ENCODE measurements around the gene ITGB3. TPM values are rescaled to one million over a fixed set of nuclear protein-coding genes. Genes with fewer than 3 reads are reported as not detected.

Gene ITGB3
- total RNA-seq, 1 donor from 2014 or later = not detected

DNA sequence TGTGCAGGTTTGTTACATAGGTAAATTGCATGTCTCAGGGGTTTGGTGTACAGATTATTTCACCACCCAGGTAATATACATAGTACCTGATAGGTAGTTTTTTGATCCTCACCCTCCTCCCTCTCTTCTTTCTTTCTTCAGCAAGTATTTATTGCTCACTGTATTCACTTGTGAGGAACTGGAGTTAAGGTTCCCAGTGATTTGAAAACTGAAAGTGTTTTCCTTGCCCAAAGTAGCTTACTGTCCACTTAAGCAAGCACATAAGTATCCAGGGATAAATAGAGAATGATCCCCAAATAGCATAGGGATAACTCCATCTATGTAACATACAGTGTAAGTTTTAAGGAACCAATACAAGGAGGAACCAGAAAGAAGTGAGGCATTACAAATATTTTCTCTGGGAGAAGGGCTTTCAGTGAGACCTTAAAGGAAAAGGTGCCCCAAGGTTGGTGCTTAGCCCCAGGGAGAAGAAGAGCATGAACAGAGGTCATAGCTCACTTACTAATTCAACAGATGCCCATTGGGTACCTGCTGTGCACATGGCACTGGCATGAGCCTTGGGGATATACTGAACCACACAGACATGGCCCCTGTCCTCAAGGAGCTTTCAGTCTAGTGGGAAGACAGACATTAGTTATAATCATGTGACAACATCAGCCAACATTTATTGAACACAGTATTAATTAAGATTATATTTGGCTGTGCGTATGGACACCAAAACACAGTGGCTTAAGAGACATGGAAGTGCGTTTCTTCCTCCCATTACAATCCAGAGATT, 27.5 kb upstream of the ITGB3 start:
- DNase-seq (ENCODE audit: low spot score) = no peak
- Mint-ChIP-seq H3K27ac (no peak overlapping the region), H3K4me1 (ENCODE audit: low read depth) (peaks cover 22% of the 10 kb centered on the region), H3K27me3 (ENCODE audit: low read depth) (peaks cover 14% of the 10 kb centered on the region), H3K36me3 (ENCODE audit: low read depth) (peaks cover 3% of the 10 kb centered on the region), H3K4me3 (ENCODE audit: low read depth) (no peak overlapping the region), H3K9me3 (peaks cover 13% of the 10 kb centered on the region)
- intact Hi-C loops (cut with micrococcal nuclease) = no loop called here

DNA sequence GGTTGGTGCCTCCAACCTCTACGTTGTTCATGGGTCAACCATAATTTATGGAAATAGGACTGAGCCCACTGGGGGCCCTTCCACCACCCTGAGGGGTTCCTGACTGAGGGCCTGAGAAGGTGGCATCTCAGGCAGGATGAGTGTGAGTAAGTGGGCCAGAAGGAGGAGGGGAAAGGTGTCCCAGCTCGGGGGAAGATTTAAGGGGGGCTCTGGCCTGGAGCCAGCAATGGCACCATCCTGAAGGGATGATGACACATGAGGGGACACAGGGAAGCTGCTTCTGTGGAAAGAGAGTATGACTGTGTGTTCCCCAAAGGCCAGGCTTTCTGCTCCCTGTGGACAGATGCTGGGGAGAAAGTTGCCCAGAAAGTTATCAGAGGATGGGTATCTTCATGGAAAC, 25.8 kb upstream of the ITGB3 start:
- H3K27me3 Mint-ChIP-seq (ENCODE audit: low read depth) = peaks cover 23% of the 10 kb centered on the region
- H3K4me1 Mint-ChIP-seq (ENCODE audit: low read depth) = peaks cover 17% of the 10 kb centered on the region

DNA sequence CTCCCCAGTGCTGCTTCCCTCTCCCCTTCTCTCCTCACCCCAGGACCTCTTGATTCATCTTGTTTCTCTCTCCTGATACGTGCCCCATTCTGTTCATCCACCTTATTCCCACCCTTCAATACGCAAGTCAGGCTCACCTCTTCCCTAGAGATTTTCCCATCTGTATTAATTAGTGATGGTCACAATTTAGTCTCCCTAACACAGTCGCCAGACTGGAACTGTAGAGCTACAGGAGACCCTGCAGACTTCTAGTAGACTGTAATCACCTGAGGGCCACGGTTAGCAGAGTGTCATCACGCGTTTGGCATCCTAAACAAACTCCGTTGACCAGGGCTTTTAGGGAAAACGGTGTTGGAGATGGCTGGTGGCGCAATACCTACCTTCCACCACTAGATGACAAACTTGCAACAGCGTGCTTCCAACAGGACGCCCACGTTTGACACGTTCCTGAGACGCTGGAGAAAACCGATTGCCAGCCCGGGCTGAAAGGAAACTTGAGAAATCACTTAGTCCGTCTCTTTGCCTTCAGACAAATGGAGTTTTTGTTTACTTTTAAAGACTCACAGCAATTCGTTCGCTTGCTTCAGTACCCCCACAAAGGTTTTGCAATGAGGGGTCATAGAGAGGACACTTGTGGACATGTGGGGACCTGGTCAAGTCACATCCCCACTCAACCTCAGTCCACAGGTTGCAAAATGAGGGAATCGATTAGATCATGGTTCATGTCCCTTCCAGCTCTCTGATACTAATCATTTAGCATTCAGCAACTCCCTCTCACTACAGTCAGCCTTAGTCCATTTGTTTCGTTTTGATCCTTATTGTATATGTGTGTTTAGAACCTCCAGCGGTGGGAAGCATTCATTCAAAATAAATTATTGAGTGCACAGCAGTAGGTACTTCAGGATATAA, 23.8 kb upstream of the ITGB3 start:
- Mint-ChIP-seq H3K9me3 (no peaks in the 10 kb centered on the region), H3K4me1 (ENCODE audit: low read depth) (peaks cover 17% of the 10 kb centered on the region), H3K36me3 (ENCODE audit: low read depth) (no peaks in the 10 kb centered on the region), H3K4me3 (ENCODE audit: low read depth) (peak overlapping the region; percentile 46), H3K27ac (no peak overlapping the region), H3K27me3 (ENCODE audit: low read depth) (peaks cover 23% of the 10 kb centered on the region)
- DNase-seq (ENCODE audit: low spot score) = peak; percentile 62
- intact Hi-C loops (cut with micrococcal nuclease) = loop anchor here (1.0 to 5.0 kb wide), 2 partner anchors 73 to 86 kb away; no protein-coding TSS in a partner anchor

More for the DNA sequence above, 25.8 kb upstream of the ITGB3 start:
- intact Hi-C loops (cut with micrococcal nuclease) = no loop called here
- Mint-ChIP-seq H3K27ac (no peak overlapping the region), H3K9me3 (peaks cover 13% of the 10 kb centered on the region), H3K4me3 (ENCODE audit: low read depth) (no peak overlapping the region), H3K36me3 (ENCODE audit: low read depth) (peaks cover 3% of the 10 kb centered on the region)
- no peak for DNase-seq (ENCODE audit: low spot score)

DNA sequence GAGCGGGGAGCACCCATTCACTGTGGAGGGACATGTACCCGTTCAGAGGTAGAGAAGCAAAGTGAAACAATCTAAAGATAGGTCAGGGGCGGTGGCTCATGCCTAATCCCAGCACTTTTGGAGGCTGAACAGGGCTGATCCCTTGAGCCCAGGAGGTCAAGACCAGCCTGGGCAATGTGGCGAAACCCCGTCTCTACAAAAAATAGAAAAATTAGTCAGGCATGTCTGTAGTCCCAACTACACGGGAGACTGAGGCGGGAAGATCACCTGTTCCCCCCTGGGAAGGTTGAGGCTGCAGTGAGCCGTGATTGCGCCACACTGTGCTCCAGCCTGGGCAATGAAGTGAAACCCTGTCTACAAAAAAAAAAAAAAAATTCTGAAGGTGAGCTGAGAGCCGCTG, 22.8 kb upstream of the ITGB3 start:
- H3K4me3 Mint-ChIP-seq (ENCODE audit: low read depth) = no peak overlapping the region
- peaks cover 17% of the 10 kb centered on the region for H3K4me1 Mint-ChIP-seq (ENCODE audit: low read depth)
- intact Hi-C loops (cut with micrococcal nuclease) = loop anchor here (5.0 kb wide), 1 partner anchor 71 kb away; no protein-coding TSS in a partner anchor
- no peaks in the 10 kb centered on the region for H3K36me3 Mint-ChIP-seq (ENCODE audit: low read depth)
- H3K9me3 Mint-ChIP-seq = no peaks in the 10 kb centered on the region
- H3K27me3 Mint-ChIP-seq (ENCODE audit: low read depth) = peaks cover 23% of the 10 kb centered on the region
- no peak for DNase-seq (ENCODE audit: low spot score)
- no peak overlapping the region for H3K27ac Mint-ChIP-seq

DNA sequence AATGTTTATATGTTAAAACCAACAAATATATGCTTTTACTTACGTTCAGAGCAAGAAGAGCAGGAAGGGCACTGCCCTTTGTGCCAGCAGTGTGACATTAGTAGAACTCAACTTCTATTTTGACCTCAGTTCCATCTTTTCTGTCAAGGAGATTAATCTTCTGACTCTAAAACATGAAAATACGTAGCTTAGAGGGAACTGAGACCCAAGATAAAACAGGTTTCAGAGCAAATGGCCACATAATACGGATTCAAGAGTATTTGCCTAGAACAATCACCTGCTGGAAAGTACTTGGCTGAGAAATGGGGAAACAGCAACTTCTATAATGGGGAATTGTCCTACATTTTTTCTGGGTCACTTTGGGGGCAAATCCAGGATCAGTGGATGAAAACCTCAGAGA, 22.3 kb upstream of the ITGB3 start:
- no peak for DNase-seq (ENCODE audit: low spot score)
- peaks cover 17% of the 10 kb centered on the region for H3K4me1 Mint-ChIP-seq (ENCODE audit: low read depth)
- H3K27me3 Mint-ChIP-seq (ENCODE audit: low read depth) = peaks cover 23% of the 10 kb centered on the region
- intact Hi-C loops (cut with micrococcal nuclease) = loop anchor here (5.0 kb wide), 1 partner anchor 71 kb away; no protein-coding TSS in a partner anchor
- no peak overlapping the region for H3K27ac Mint-ChIP-seq
- no peaks in the 10 kb centered on the region for H3K36me3 Mint-ChIP-seq (ENCODE audit: low read depth)
- no peaks in the 10 kb centered on the region for H3K9me3 Mint-ChIP-seq
- no peak overlapping the region for H3K4me3 Mint-ChIP-seq (ENCODE audit: low read depth)

DNA sequence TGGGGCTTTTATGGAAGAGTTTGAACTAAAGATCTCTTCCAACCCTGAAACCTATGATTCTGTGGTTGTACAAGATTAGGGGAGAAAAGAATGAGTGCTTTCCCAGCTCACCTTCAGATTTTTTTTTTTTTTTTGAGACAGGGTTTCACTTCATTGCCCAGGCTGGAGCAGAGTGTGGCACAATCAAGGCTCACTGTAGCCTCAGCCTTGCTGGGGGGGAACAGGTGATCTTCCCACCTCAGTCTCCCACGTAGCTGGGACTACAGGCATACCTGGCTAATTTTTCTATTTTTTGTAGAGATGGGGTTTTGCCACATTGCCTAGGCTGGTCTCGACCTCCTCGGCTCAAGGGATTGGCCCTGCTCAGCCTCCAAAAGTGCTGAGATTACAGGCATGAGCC, 21.8 kb upstream of the ITGB3 start:
- Mint-ChIP-seq H3K9me3 (no peaks in the 10 kb centered on the region), H3K27ac (no peak overlapping the region), H3K4me3 (ENCODE audit: low read depth) (no peak overlapping the region), H3K4me1 (ENCODE audit: low read depth) (peaks cover 17% of the 10 kb centered on the region), H3K36me3 (ENCODE audit: low read depth) (no peaks in the 10 kb centered on the region), H3K27me3 (ENCODE audit: low read depth) (peaks cover 23% of the 10 kb centered on the region)
- DNase-seq (ENCODE audit: low spot score) = no peak
- intact Hi-C loops (cut with micrococcal nuclease) = loop anchor here (5.0 kb wide), 1 partner anchor 70 kb away; no protein-coding TSS in a partner anchor

DNA sequence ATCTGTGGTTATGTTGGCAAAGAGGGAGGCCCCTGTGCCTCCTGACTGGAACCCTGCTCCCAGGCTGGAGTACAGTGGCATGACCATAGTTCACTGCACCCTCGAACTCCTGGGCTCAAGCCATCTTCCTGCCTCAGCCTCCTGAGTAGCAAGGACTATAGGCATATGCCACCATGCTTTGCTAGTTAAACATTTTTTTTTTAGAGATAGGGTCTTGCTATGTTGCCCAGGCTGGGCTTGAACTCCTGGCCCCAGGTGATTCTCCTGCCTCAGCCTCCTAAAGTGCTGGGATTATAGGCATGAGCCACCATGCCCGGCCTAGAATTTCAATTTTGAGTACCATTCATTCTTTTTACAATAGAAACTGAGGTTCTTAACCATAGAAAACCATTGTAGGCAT, 21.2 kb upstream of the ITGB3 start:
- Mint-ChIP-seq H3K4me1 (ENCODE audit: low read depth) (peaks cover 17% of the 10 kb centered on the region), H3K27ac (no peak overlapping the region), H3K9me3 (no peaks in the 10 kb centered on the region), H3K27me3 (ENCODE audit: low read depth) (peaks cover 19% of the 10 kb centered on the region), H3K4me3 (ENCODE audit: low read depth) (no peak overlapping the region), H3K36me3 (ENCODE audit: low read depth) (no peaks in the 10 kb centered on the region)
- intact Hi-C loops (cut with micrococcal nuclease) = loop anchor here (5.0 kb wide), 1 partner anchor 70 kb away; no protein-coding TSS in a partner anchor
- DNase-seq (ENCODE audit: low spot score) = no peak

DNA sequence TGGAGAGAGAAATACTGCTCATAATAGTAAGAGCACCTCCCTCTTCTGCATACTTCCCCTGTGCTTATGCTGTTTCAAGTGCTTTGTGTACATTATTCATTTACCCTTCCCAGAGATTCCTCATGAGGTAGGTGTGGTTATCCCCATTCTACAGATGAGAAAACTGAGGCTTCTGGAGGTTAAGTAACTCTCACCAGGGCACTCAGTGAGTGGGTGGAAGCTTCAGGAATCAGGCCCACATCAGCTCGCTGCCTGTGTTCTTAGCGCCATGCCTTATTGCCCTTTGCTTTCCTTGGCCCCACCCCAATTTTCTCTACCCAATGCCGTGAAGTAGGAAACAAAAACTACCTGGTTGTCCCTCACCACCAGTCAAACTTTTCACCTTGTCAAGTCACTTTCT, 18.1 kb upstream of the ITGB3 start:
- intact Hi-C loops (cut with micrococcal nuclease) = no loop called here
- DNase-seq (ENCODE audit: low spot score) = no peak
- Mint-ChIP-seq H3K36me3 (ENCODE audit: low read depth) (no peaks in the 10 kb centered on the region), H3K9me3 (no peaks in the 10 kb centered on the region), H3K4me1 (ENCODE audit: low read depth) (peaks cover 13% of the 10 kb centered on the region), H3K27me3 (ENCODE audit: low read depth) (peaks cover 15% of the 10 kb centered on the region), H3K4me3 (ENCODE audit: low read depth) (no peak overlapping the region), H3K27ac (no peak overlapping the region)

DNA sequence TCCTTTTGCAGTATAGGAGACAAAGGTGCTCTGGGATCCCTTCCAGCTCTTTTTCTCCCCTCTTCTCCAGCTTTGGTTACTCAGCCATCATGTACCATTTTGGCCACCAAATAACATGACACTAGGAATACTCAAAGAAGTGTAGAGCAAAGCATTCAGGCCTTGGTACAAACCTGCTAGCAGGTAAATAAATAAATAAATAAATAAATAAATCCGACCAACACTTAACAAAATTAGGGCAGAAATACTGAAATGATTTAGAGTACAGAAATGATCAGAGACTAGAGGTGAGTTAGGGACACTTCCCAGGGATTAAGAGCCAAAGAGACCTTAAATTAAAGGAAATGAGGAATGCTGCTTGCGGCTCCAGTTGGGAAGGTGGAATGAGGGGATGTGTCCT, 17.7 kb upstream of the ITGB3 start:
- no peak for DNase-seq (ENCODE audit: low spot score)
- Mint-ChIP-seq H3K9me3 (no peaks in the 10 kb centered on the region), H3K27ac (no peak overlapping the region), H3K4me1 (ENCODE audit: low read depth) (peaks cover 12% of the 10 kb centered on the region), H3K4me3 (ENCODE audit: low read depth) (no peak overlapping the region), H3K27me3 (ENCODE audit: low read depth) (peaks cover 13% of the 10 kb centered on the region), H3K36me3 (ENCODE audit: low read depth) (no peaks in the 10 kb centered on the region)
- intact Hi-C loops (cut with micrococcal nuclease) = no loop called here

DNA sequence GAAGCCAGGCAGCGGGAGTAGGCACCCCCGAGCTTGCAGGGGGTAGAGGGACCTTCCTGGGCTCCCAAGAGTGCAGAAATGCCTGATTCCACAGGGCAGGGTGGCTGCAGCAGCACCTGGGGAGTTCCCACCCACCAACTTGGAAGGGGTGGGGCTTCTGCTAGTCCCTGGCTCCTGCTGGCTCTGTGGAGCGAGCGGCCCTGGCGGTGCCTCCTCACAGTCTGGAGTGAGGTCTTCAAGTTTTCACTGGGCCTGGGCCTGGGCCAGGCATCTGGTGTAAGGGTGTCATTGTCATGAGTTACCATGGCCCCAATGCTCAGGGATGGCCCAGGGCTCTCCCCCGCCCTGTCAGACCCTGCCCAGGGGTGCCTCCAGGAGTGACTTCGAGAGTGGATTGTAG, 15.8 kb upstream of the ITGB3 start:
- no peak overlapping the region for H3K4me3 Mint-ChIP-seq (ENCODE audit: low read depth)
- no peak overlapping the region for H3K27ac Mint-ChIP-seq
- H3K9me3 Mint-ChIP-seq = no peaks in the 10 kb centered on the region
- H3K4me1 Mint-ChIP-seq (ENCODE audit: low read depth) = peaks cover 11% of the 10 kb centered on the region
- no peak for DNase-seq (ENCODE audit: low spot score)
- peaks cover 7% of the 10 kb centered on the region for H3K27me3 Mint-ChIP-seq (ENCODE audit: low read depth)
- intact Hi-C loops (cut with micrococcal nuclease) = no loop called here
- no peaks in the 10 kb centered on the region for H3K36me3 Mint-ChIP-seq (ENCODE audit: low read depth)

DNA sequence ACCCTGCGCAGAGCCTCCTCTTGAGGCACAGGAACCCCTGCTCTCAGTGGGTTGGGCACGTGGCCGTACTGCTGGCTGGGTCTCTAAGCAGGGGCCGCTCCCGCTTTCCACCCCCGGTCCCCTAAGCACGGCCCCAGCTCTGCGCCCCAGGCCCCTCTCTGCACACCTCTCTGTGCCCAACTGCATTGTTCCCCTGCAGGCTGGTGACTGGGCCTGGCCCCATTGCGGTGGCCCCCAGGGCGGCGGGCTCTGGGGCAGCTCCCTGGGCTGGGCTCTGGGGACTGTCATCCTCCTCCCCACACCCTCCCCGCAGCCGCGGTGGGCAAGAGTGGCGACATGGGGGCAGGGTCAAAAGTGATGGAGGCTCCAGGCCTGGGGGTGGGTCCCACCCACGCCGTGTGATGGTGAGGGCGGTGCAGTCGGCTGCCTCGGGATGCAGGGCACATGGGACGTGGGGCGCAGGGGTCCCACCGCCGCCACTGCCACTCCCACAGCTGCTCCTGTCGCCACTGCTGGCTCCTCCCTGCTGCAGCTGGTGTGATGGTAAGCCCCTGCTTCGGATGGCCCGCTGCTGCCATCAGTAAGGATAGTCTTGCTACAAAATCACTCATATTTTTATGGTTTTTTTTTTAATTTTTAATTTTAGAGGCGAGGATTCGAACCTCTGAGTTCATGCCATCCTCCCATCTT, 15.2 kb upstream of the ITGB3 start:
- H3K4me3 Mint-ChIP-seq (ENCODE audit: low read depth) = no peak overlapping the region
- intact Hi-C loops (cut with micrococcal nuclease) = no loop called here
- no peaks in the 10 kb centered on the region for H3K36me3 Mint-ChIP-seq (ENCODE audit: low read depth)
- no peaks in the 10 kb centered on the region for H3K9me3 Mint-ChIP-seq
- no peak overlapping the region for H3K27ac Mint-ChIP-seq
- DNase-seq (ENCODE audit: low spot score) = no peak
- H3K4me1 Mint-ChIP-seq (ENCODE audit: low read depth) = peaks cover 11% of the 10 kb centered on the region
- peaks cover 9% of the 10 kb centered on the region for H3K27me3 Mint-ChIP-seq (ENCODE audit: low read depth)

DNA sequence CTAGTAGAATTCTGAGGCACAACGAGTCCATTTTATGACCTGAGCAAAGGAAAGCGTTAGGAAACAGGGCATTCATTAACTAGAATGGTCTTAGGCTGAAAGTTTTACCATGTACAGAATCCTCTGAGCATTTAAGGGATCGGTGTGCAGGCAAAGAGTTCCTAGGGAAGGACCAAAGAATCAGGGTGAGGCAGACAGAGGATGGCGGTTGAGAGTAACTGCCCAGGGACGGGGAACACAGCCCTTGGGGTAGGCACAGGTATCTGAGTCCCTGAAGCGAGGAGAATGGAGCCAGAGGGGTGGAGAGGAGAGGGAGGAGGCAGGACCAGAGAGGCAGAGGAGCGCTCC, 14.0 kb upstream of the ITGB3 start:
- H3K36me3 Mint-ChIP-seq (ENCODE audit: low read depth) = no peaks in the 10 kb centered on the region
- no peaks in the 10 kb centered on the region for H3K9me3 Mint-ChIP-seq
- intact Hi-C loops (cut with micrococcal nuclease) = no loop called here

More for the DNA sequence above, 14.0 kb upstream of the ITGB3 start:
- peaks cover 11% of the 10 kb centered on the region for H3K4me1 Mint-ChIP-seq (ENCODE audit: low read depth)
- no peak for DNase-seq (ENCODE audit: low spot score)
- H3K4me3 Mint-ChIP-seq (ENCODE audit: low read depth) = no peak overlapping the region
- peaks cover 13% of the 10 kb centered on the region for H3K27me3 Mint-ChIP-seq (ENCODE audit: low read depth)
- H3K27ac Mint-ChIP-seq = no peak overlapping the region
